Keratinocyte (primary cell): ENCODE measurements around the gene TBC1D10B. TPM values are rescaled to one million over a fixed set of nuclear protein-coding genes. Genes with fewer than 3 reads are reported as not detected.
"Not testable (repeated sequence)": the region's sequence is repeated elsewhere in the genome, so short reads cannot be mapped to it uniquely, and the experiment has no call there.

ENCODE experiments used
- DNase-seq: peaks from one replicate; pipeline ENCODE4 v3.0.0-alpha.2; 2011; ENCODE audit warnings: low read depth, missing footprints, low spot score
- FAIRE-seq: peaks from 2 replicates; lab custom pipeline; 2011; peaks lifted over from hg19 to GRCh38; lab: Jason Lieb, UNC
- H2AFZ ChIP-seq: 2 replicates; pipeline ENCODE4 v1.6.0; 2012; ENCODE audit warnings: low read length, control low read depth, inconsistent platforms; ENCODE audit not compliant: control insufficient read depth
- H3K27ac ChIP-seq: 2 replicates; pipeline ENCODE4 v1.5.1; 2011; ENCODE audit warnings: low read length; ENCODE audit not compliant: control insufficient read depth, insufficient read depth
- H3K27me3 ChIP-seq: 3 replicates; pipeline ENCODE4 v1.6.0; 2011; ENCODE audit warnings: low read length; ENCODE audit not compliant: control insufficient read depth, insufficient read depth; ENCODE audit errors: extremely low read depth
- H3K36me3 ChIP-seq, 2 experiments: 2 replicates in 1 of 2; 3 replicates in 1 of 2; pipeline ENCODE4 v1.5.1; 2011; ENCODE audit warnings: low read length in 2 of 2, mild to moderate bottlenecking in 1 of 2; ENCODE audit not compliant: control insufficient read depth in 2 of 2, insufficient read depth in 2 of 2; ENCODE audit errors: extremely low read depth in 1 of 2
- H3K4me1 ChIP-seq: 3 replicates; pipeline ENCODE4 v1.5.1; 2011; ENCODE audit warnings: low read length; ENCODE audit not compliant: control insufficient read depth, insufficient read depth; ENCODE audit errors: extremely low read depth
- H3K4me2 ChIP-seq: 3 replicates; pipeline ENCODE4 v1.6.0; 2011; ENCODE audit warnings: low read depth, low read length; ENCODE audit not compliant: control insufficient read depth, insufficient read depth; ENCODE audit errors: extremely low read depth
- H3K4me3 ChIP-seq, 3 experiments: fragments of 200-600 bp in 1 of 3; sonication (generic) in 1 of 3; 2 replicates in 2 of 3; 3 replicates in 1 of 3; pipeline ENCODE4 v1.5.1; 2011 to 2016; ENCODE audit warnings: low read length in 3 of 3, mild to moderate bottlenecking in 3 of 3, control low read depth in 2 of 3, inconsistent platforms in 1 of 3, low read depth in 1 of 3, mixed read lengths in 1 of 3, mixed run types in 1 of 3, moderate library complexity in 1 of 3; ENCODE audit not compliant: control insufficient read depth in 2 of 3, insufficient read depth in 2 of 3; ENCODE audit errors: extremely low read depth in 1 of 3
- H3K79me2 ChIP-seq: 2 replicates; pipeline ENCODE4 v1.6.0; 2012; ENCODE audit warnings: low read length; ENCODE audit not compliant: control insufficient read depth, insufficient read depth
- H3K9ac ChIP-seq: 3 replicates; pipeline ENCODE4 v1.6.0; 2011; ENCODE audit warnings: low read length; ENCODE audit not compliant: control insufficient read depth, insufficient read depth; ENCODE audit errors: extremely low read depth
- H3K9me1 ChIP-seq: 3 replicates; pipeline ENCODE4 v1.6.0; 2011; ENCODE audit warnings: low read length; ENCODE audit not compliant: control insufficient read depth, insufficient read depth; ENCODE audit errors: extremely low read depth
- H3K9me3 ChIP-seq: 2 replicates; pipeline ENCODE4 v1.5.1; 2012; ENCODE audit warnings: low read depth, low read length; ENCODE audit not compliant: control insufficient read depth
- H4K20me1 ChIP-seq: 3 replicates; pipeline ENCODE4 v1.6.0; 2011; ENCODE audit warnings: low read length; ENCODE audit not compliant: control insufficient read depth, insufficient read depth; ENCODE audit errors: extremely low read depth
- EZH2 ChIP-seq: IDR thresholded peaks from one replicate; pipeline ENCODE4 v1.6.1; 2012; ENCODE audit warnings: inconsistent platforms, mild to moderate bottlenecking, low read length, moderate library complexity
- dilution Hi-C: fragments of 300-500 bp; cut with MboI; formaldehyde crosslinking; loops from one replicate; pipeline ENCODE4 v1.7.0; 2020; ENCODE audit warnings: low sequenced_read_pairs; ENCODE audit not compliant: extremely low pct_ligation_motif_present
- polyA plus RNA-seq, 5 experiments: library from polyadenylated mRNA; depleted of rRNA in 3 of 5; stranded (reverse) in 3 of 5; stranded (forward) in 1 of 5; unstranded in 1 of 5; fragments of >200 nt; gene quantifications; 1 replicate in 1 of 5; 2 replicates in 3 of 5; 3 replicates in 1 of 5; pipeline versions ENCODE4 v1.2.1 to v1.2.3, GENCODE V29; 2011 to 2012; ENCODE audit warnings: missing spikeins in 2 of 5, low read depth in 1 of 5, low replicate concordance in 1 of 5
- TF ChIP-seq, protein P1 (sequence below), 3 experiments: IDR thresholded peaks in 1 of 3; conservative IDR thresholded peaks in 1 of 3; optimal IDR thresholded peaks in 1 of 3; 2 replicates in 2 of 3; 3 replicates in 1 of 3; pipeline versions ENCODE3 to v1.5.1; 2011; ENCODE audit warnings: low read length in 3 of 3, mild to moderate bottlenecking in 3 of 3, moderate library complexity in 2 of 3, control low read depth in 1 of 3, inconsistent platforms in 1 of 3; ENCODE audit not compliant: insufficient read depth in 2 of 3; ENCODE audit errors: extremely low read depth in 1 of 3

Gene TBC1D10B
- polyA plus RNA-seq, 1 donor (not counting 4 experiments of a cell fraction or from before 2014, with no cell fraction given) = 8.6 TPM

GRCh38 chr16:30337964-30338357 is 32.3 kb downstream of the TBC1D10B start:
- H3K4me1 ChIP-seq, H4K20me1 ChIP-seq, FAIRE-seq, H2AFZ ChIP-seq, H3K27me3 ChIP-seq, H3K9ac ChIP-seq, dilution Hi-C loops, H3K36me3 ChIP-seq, H3K4me3 ChIP-seq, H3K79me2 ChIP-seq, H3K9me1 ChIP-seq, DNase-seq, H3K4me2 ChIP-seq, H3K27ac ChIP-seq, H3K9me3 ChIP-seq: not testable (repeated sequence)

GRCh38 chr16:30335598-30336474 is 34.5 kb downstream of the TBC1D10B start:
- DNase-seq = peak; percentile 46
- Histone ChIP-seq H3K4me2 (peak overlapping the region; percentile 84), H3K9ac (peak overlapping the region; percentile 78), H3K79me2 (peaks cover 17% of the 10 kb centered on the region), H3K4me1 (peaks cover 5% of the 10 kb centered on the region), H3K9me1 (peaks cover 2% of the 10 kb centered on the region), H3K36me3 (no peaks in the 10 kb centered on the region), H3K4me3 (peak overlapping the region; percentile 65 to 68 (median 67)), H4K20me1 (no peaks in the 10 kb centered on the region), H2AFZ (peak overlapping the region; percentile 69), H3K9me3 (no peaks in the 10 kb centered on the region), H3K27ac (peak overlapping the region; percentile 69), H3K27me3 (no peaks in the 10 kb centered on the region)
- dilution Hi-C loops = no loop called here
- TF ChIP-seq EZH2 = no peak
- TF ChIP-seq, protein P1, sequence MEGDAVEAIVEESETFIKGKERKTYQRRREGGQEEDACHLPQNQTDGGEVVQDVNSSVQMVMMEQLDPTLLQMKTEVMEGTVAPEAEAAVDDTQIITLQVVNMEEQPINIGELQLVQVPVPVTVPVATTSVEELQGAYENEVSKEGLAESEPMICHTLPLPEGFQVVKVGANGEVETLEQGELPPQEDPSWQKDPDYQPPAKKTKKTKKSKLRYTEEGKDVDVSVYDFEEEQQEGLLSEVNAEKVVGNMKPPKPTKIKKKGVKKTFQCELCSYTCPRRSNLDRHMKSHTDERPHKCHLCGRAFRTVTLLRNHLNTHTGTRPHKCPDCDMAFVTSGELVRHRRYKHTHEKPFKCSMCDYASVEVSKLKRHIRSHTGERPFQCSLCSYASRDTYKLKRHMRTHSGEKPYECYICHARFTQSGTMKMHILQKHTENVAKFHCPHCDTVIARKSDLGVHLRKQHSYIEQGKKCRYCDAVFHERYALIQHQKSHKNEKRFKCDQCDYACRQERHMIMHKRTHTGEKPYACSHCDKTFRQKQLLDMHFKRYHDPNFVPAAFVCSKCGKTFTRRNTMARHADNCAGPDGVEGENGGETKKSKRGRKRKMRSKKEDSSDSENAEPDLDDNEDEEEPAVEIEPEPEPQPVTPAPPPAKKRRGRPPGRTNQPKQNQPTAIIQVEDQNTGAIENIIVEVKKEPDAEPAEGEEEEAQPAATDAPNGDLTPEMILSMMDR (optimal IDR thresholded peaks at IDR 0.05 in 1 of 3, IDR thresholded peaks at IDR 0.05 in 1 of 3, conservative IDR thresholded peaks at IDR 0.05 in 1 of 3; ENCODE audit: extremely low read depth in 1 of 3, insufficient read depth in 2 of 3, low read length in 3 of 3) = no peak
- no peak for FAIRE-seq

DNA sequence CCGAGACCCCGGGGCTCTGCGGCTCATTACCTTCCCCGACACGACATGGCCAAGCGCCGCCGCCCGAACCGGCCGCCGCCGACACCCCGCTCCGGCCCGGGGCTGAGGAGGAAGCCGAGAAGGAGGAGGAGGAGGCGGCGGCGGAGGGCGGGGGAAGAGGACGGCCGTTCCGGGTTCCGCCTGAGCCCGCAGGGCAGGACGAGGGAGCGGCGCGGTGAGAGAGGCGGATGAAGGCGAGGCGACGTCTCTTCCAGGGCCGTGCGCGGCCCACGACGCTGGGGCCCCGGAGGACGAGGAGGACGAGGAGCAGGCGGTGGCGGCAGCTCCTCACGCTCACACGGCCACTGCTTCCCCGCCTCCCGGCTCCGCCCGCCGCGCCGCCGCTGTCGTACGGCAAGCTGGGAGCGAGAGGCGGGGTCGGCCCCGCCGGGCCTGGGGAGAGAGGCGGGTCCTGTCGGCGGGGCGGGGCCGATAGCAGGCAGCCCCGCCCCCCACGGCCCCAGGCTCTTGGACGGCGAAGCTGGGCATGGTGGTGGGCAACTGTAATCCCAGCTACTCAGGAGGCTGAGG is 35.2 kb downstream of the TBC1D10B start:
- H3K9me1 ChIP-seq, H3K4me1 ChIP-seq, H4K20me1 ChIP-seq, H3K36me3 ChIP-seq, dilution Hi-C loops, FAIRE-seq, H3K27me3 ChIP-seq, H3K9me3 ChIP-seq: not testable (repeated sequence)
- DNase-seq = peak; percentile 25
- Histone ChIP-seq H3K9ac (peak overlapping the region; percentile 78), H3K79me2 (peaks cover 23% of the 10 kb centered on the region), H3K4me3 (peak overlapping the region; percentile 65 to 68 (median 67)), H3K4me2 (peak overlapping the region; percentile 84), H3K27ac (peak overlapping the region; percentile 69), H2AFZ (peak overlapping the region; percentile 74)

DNA sequence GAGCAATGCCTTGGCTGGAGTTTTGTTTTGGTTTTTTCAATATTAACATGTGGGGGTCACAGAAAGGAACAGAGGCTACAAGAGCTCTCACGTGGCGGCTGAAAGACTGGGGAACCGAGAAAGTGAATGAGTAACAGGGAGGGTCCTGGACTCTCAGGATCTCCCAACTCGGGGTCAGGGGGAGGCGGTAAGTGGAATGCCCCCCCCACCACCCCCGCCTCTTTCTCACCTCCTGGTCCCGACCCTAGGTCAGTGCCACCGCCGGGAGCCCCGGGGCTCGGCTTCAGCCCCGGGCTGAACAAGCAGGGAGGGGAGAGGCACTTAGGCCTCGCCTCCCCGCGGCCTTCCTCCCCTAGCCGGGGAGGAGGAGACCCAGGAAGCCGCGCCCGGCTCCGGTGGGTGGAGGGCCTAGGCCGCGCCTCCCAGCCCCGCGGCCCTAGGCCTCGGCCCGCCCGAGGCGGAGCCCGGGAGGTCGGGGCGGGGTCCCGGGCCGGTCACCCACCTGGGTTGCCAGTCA is 35.8 kb downstream of the TBC1D10B start:
- H3K4me2 ChIP-seq = peak overlapping the region; percentile 32
- H3K4me1 ChIP-seq, H4K20me1 ChIP-seq, H3K9me3 ChIP-seq, DNase-seq, FAIRE-seq, H2AFZ ChIP-seq, dilution Hi-C loops, H3K9me1 ChIP-seq, H3K36me3 ChIP-seq, H3K27me3 ChIP-seq: not testable (repeated sequence)
- H3K79me2 ChIP-seq = peaks cover 25% of the 10 kb centered on the region
- peak overlapping the region; percentile 78 for H3K9ac ChIP-seq
- H3K4me3 ChIP-seq = peak overlapping the region; percentile 57 to 69 (median 67)
- H3K27ac ChIP-seq = peak overlapping the region; percentile 26
